Measurements from ENCODE around the gene SPOCK1.

DNA sequence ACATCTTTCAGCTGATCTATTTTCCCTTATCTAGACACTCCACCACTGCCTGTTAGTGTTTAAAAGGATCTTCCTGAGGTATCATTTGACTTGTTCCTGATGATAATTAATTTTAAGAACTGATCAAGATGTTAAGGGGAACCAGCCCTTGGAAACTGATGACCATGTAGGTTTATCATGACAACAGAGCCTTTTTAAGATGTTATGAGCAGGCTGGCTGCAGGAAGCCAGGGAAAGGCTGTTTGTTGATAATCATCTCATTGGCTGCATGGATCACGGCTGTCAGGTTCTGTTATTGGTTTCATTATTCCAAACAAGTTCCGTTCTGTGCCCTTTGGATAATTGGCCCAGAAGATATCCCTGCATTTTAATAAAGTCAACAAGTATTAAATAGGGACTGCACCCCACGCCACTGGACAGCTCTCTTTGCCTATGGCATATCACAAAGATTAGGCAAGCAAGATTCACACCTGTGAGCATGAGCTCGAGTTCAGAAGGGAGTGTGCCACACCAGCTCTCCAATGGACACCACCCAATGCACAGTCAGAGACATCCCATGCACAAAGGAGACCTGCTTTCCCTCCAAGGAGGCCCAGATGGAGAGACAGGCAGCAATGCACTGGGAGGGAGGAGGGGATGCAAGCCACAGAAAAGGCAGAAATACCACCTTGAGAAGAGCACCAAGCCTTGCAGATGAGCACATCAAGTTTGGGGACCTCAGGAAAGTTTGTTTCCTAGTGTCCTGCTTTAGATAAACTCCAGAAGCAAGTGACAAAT is 88.7 kb downstream of the SPOCK1 start:
- TF ChIP-seq JUND (IDR thresholded peaks at IDR 0.05) = no peak
- no peak for TF ChIP-seq EZH2phosphoT487 (IDR thresholded peaks at IDR 0.05; ENCODE audit: borderline replicate concordance)
- no peak for TF ChIP-seq EZH2 (IDR thresholded peaks at IDR 0.05)
- TF ChIP-seq, protein P1, sequence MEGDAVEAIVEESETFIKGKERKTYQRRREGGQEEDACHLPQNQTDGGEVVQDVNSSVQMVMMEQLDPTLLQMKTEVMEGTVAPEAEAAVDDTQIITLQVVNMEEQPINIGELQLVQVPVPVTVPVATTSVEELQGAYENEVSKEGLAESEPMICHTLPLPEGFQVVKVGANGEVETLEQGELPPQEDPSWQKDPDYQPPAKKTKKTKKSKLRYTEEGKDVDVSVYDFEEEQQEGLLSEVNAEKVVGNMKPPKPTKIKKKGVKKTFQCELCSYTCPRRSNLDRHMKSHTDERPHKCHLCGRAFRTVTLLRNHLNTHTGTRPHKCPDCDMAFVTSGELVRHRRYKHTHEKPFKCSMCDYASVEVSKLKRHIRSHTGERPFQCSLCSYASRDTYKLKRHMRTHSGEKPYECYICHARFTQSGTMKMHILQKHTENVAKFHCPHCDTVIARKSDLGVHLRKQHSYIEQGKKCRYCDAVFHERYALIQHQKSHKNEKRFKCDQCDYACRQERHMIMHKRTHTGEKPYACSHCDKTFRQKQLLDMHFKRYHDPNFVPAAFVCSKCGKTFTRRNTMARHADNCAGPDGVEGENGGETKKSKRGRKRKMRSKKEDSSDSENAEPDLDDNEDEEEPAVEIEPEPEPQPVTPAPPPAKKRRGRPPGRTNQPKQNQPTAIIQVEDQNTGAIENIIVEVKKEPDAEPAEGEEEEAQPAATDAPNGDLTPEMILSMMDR (IDR thresholded peaks at IDR 0.05 in 2 of 3, conservative IDR thresholded peaks at IDR 0.05 in 1 of 3; ENCODE audit: borderline replicate concordance in 1 of 3, insufficient read depth in 1 of 3, low read depth in 2 of 3, low read length in 2 of 3) = no peak

Data from HCT116 (cell line).